ENCODE results near the gene RPL29.

Gene RPL29

DNA sequence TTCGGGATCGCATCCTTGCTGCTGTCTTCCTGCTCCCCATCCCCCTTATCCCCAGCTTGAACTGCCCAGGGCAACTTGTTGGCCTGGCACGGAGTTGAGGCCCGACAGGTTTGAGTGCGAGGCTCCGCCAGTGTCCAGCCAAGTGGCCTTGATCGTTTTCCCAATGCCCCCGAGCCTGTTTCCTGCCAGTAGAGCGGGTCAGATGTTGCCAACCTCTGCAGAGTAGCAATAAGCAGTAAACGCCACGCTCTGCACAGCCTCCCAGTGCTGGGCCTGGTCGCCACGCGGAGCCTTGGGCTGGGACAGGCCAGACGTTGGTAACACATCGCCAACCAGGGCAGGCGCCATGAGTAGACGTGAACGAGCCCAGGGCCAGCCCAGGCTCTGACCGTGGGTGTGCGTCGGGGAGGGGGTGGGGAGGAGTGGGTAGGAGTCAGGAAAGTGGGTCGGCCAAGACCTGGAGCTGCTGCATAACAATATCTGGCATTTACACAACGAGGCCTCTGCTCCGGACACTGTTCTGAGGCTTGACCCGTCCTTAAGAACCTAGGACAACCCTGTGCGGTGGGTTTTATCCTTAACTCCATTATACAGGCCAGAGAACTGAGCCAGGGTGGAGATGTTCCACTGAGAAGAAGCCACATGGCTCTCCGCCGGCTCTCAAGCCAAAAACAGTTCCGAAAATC, 21.3 kb downstream of the RPL29 start:
- ChIA-PET POLR2A (interaction anchor here (0.8 to 1.9 kb wide), 8 partner anchors 9 to 83 kb away, joined by 3 to 9 read pairs (median 4); partner anchors contain the start of genes ACY1, PARP3, RPL29 and RRP9), CTCF (interaction anchor here (0.6 to 5.6 kb wide), 23 partner anchors 9 to 173 kb away, joined by 3 to 80 read pairs (median 4); partner anchors contain the start of genes ACY1, GPR62, PARP3 and RPL29)
- DNase-seq (ENCODE audit: low read depth, low spot score): no peak
- no peak for TF ChIP-seq CTCF (IDR thresholded peaks at IDR 0.05; ENCODE audit: insufficient read depth, low read length, missing control alignments)
- H3K4me3 ChIP-seq (ENCODE audit: low read depth, low read length): peak overlapping the region; percentile 89

GRCh38 chr3:51971350-51971749, 24.3 kb downstream of the RPL29 start:
- ChIA-PET POLR2A (no interaction called here), CTCF (interaction anchor here (1.1 to 5.6 kb wide), 5 partner anchors 9 to 30 kb away, joined by 3 to 80 read pairs (median 32); partner anchors contain the start of genes ACY1, PARP3 and RRP9)
- DNase-seq (ENCODE audit: low read depth, low spot score): no peak
- TF ChIP-seq CTCF (IDR thresholded peaks at IDR 0.05; ENCODE audit: insufficient read depth, low read length, missing control alignments): no peak
- H3K4me3 ChIP-seq (ENCODE audit: low read depth, low read length): no peak overlapping the region

DNA sequence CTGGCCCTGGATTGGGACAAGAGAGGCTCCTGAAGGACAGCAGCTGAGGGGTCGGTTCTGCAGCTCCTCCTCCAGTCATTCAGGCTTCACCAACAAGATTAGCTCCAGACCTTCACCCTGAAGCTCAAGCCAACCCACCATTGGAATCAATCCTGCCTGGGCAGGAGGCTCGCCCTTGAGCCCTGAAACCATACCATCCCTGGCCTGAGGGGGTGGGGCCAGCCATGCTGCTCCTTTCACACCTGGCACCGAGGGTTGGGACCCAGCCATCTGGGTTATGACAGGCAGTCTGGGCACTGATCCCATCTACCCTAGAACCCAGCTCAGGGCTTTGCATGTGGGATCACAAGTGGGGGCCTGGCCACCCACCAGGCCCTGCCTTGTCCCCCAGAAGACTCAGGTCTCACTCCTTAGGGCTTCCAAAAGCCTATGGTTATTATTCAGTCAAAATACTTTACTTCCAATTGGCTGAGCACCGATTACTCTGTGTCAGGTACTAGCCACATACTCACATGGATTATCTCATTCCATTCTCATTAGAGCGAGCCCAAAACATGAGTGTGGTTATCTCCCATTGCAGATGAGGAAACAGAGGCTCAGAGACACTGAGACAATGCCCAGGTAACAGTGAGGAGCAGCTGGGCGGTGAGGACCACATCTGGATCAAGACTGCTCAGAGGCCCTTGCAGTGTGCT, 24.9 kb downstream of the RPL29 start:
- no peak for TF ChIP-seq CTCF (IDR thresholded peaks at IDR 0.05; ENCODE audit: insufficient read depth, low read length, missing control alignments)
- ChIA-PET POLR2A (no interaction called here), CTCF (interaction anchor here (1.1 to 5.6 kb wide), 4 partner anchors 8 to 29 kb away, joined by 3 to 80 read pairs (median 50); partner anchors contain the start of genes ACY1, PARP3 and RRP9)
- no peak for DNase-seq (ENCODE audit: low read depth, low spot score)
- H3K4me3 ChIP-seq (ENCODE audit: low read depth, low read length): no peak overlapping the region

DNA sequence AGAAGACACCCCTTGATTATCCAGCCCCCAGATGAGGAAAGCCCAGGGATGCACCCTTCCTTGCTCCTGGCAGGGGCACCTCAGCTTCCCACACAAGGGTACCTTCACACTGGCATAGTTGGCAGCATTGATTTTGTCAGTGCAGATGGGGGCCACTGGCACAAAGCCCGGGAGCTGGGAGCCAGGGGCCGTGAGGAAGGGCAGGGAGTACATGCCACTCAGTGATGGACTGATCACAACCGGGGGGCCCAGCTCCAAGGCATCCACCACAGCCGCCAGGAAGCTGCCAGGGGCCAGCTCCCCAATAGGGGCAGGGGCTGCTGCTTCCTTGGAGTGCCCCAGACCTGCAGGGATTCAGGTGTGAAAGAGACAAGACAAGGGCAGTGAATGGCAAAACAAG, 25.9 kb downstream of the RPL29 start:
- CTCF ChIA-PET: interaction anchor here (1.4 to 5.6 kb wide), 5 partner anchors 9 to 28 kb away, joined by 5 to 80 read pairs (median 8); partner anchors contain the start of genes ACY1, PARP3 and RRP9
- H3K4me3 ChIP-seq (ENCODE audit: low read depth, low read length): no peak overlapping the region
- DNase-seq (ENCODE audit: low read depth, low spot score): no peak
- TF ChIP-seq CTCF (IDR thresholded peaks at IDR 0.05; ENCODE audit: insufficient read depth, low read length, missing control alignments): no peak
- POLR2A ChIA-PET: no interaction called here

DNA sequence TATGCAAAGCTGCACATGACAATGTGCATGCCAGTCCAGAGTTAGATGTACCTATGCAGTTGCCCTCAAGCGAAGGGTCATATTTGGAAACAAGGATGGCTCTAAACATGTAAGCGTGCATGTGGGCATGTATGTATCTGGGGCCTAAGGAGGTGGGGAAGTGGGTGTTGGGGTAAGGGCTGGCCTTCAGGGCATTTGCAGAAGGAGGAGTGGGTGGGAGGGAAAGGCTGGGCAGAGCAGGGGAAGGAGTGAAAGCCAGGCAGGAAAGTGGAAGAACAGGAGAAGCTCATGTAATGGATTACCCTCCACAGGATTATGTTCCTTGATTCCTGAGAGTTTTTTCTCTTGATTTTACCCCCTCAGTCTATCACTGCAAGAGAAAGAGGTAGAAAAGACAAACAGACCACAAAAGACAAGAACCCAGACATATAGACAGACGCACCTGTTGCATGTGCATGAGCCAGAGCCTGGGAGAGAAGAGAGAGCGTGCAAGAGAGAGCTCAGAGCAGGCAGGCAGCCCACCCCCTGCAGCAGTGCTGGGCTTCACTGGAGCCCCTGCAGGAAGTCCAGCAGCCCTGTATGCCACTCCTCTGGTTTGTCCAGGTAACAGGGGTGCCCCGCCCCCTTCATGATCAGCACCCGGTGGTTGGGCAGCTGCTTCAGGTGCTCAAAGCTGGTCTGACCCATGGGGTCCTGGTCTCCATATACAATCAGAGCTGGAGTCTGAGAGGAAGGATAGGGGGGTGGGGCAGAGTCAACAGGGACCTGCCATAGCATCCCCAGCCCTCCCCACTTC, 26.6 kb downstream of the RPL29 start:
- no peak overlapping the region for H3K4me3 ChIP-seq (ENCODE audit: low read depth, low read length)
- CTCF ChIA-PET: interaction anchor here (1.2 to 4.5 kb wide), 6 partner anchors 8 to 29 kb away, joined by 3 to 32 read pairs (median 6); partner anchors contain the start of genes PARP3 and RRP9
- no peak for TF ChIP-seq CTCF (IDR thresholded peaks at IDR 0.05; ENCODE audit: insufficient read depth, low read length, missing control alignments)
- DNase-seq (ENCODE audit: low read depth, low spot score): no peak
- POLR2A ChIA-PET: no interaction called here
